GM13977 (cell line): Measurements from ENCODE around the gene SMIM23.

Experiments used
- DNase-seq: peaks from one replicate; pipeline ENCODE4 v3.0.0; 2012; ENCODE audit warnings: low spot score
- CTCF ChIP-seq: IDR thresholded peaks from 2 replicates; pipeline ENCODE4 v1.5.1; 2012; ENCODE audit warnings: mild to moderate bottlenecking, control low read depth; ENCODE audit not compliant: insufficient read depth; ENCODE audit errors: extremely low read depth, missing control alignments
- in situ Hi-C: fragments of 300-500 bp; cut with MboI; formaldehyde crosslinking; loops from one replicate; pipeline ENCODE4 v1.12.0; 2022; ENCODE audit warnings: low sequenced_read_pairs, low pct_unique_long_range_greater_than_20kb, mixed read lengths, inconsistent platforms; ENCODE audit not compliant: unreplicated experiment

The SMIM23 gene

DNA sequence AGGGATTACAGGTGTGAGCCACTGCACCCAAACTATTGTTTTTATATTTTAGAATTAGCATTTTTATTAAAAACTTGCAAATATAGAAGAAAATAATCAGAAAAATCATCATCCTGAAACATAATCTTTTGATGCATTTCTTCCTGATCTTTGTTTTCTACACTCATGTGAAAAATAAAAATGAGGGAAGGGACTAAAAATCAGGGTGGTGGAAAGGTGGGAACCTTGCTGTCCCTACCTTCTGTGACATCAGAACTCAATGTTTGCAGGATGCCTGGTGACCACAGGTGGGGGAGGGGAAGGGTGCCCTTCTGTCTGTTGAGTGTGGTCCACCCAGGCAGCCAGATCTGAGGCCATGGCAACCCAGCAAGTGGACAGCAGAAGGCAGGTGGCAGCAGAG is at the start of gene SMIM23:
Gene SMIM23 (plus strand): TSS at position 301 of the 400 bp plus-strand sequence. CDS start 55 bp downstream, at position 356.
- in situ Hi-C loops, result no loop called here
- no peak for DNase-seq
- TF ChIP-seq CTCF, result no peak

GRCh38 chr5:171736976-171737891 is 48.4 kb upstream of the SMIM23 start:
- TF ChIP-seq CTCF, result no peak
- no peak for DNase-seq
- in situ Hi-C loops, result no loop called here

DNA sequence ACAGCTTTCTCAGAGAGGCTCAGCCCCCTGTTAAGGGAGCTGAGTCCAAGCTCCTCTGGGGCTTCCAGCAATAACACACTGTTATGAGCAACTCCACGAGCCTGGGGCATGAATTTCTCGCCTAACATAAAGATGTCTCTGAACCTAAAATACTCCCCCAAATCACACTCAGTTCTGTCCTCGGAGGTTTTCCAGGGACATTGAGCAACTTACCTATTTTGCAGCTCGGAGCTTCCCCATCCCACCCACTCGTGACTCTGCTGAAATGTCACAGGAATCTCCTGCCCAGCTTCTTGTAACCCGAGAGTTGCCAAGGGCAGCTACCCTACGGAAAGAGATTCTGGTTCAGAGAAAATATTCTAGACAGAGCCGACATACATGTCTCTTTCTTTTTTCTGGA is 47.1 kb upstream of the SMIM23 start:
- TF ChIP-seq CTCF, result no peak
- in situ Hi-C loops, result no loop called here
- no peak for DNase-seq

DNA sequence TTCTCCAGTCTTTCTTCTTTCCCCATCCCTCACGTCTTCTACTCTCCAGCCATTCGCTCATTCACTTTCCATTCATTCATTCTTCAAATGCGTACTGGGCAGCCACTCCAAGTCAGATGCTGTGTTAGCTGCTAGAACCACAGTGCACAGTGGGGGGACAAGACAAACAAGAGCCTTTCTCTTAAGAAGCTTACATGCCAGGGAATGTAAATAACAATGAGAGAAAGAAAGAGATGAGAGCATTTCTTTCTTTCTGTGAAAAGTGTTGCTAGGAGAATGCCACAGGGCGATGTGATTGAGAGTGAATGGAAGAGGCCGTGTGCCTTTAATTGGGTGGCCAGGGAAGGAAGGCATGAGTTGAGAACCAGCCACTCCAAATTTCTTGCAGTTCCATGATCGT is 46.3 kb upstream of the SMIM23 start:
- TF ChIP-seq CTCF, result no peak
- no peak for DNase-seq
- in situ Hi-C loops, result no loop called here

DNA sequence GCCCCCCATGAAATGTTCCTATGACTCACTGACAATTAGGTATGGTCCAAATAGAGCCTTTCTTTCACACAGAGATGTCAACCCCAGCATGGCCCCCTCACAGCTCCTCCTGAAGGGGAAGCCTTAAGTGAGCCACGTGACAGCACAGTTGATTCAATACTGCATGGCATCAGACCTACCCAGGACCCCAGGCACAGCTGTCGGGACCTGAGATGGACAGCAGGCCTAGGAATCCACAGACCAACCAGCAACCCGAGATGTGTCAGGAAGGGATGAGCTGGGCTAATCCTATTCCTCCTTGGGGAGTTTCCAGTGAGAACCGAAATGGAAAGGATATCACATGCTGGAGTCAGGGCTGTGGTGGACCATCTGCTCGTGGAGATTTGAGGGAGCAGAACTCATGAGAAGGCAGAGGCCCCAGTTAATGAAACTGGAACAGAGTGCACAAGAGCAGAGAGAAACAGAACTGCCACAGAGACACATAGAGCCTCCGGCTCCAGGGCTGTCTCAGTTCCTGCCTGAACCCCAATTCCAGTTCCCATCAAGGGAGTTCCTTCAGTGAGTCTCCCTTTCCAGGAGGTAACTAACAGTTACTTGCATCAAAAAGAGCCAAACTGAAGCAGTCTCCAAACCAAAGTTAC is 42.1 kb upstream of the SMIM23 start:
- in situ Hi-C loops, result no loop called here
- no peak for TF ChIP-seq CTCF
- no peak for DNase-seq

DNA sequence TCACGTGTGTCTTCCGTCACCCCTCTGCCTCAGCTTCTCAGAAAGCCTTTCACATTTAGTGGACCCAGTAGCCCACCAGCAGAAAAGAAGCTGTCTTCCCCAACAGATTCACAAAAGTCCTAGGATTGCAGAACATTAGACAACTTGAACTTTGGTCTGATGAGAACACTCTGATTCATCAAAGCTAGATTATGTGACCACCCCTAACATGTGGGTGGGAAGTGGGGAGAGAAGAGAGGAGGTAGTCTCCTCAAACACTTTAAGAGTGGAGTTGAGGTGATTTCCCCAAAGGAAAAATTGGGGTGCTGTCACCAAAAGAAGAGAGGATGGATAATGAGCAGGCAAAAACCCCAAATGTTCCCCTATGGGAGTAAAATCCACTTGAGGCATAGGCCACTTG is 41.4 kb upstream of the SMIM23 start:
- TF ChIP-seq CTCF, result no peak
- in situ Hi-C loops, result no loop called here
- no peak for DNase-seq
